ENCODE measurements around the gene AFM. TPM values are rescaled to one million over a fixed set of nuclear protein-coding genes. Genes with fewer than 3 reads are reported as not detected.

Gene AFM
- total RNA-seq, 1 experiment from 2014 or later, result not detected

DNA sequence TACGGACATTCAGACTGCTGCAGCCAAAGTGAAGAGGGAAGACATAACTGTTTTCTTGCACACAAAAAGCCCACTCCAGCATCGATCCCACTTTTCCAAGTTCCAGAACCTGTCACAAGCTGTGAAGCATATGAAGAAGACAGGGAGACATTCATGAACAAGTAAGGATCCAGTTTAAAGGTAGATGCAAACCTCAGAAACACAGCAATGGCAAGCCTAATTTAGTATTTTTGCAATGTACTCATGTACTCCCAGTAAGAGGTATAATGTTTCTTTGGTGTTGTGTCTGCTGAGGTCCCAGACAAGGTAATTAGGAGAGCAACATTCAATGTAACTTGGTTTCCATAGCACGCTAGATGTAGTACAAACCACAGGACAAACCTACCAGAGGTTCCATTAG is 40.9 kb upstream of the AFM start (continued):
- no peak for TF ChIP-seq EGR1 (IDR thresholded peaks at IDR 0.05; ENCODE audit: low read depth)

DNA sequence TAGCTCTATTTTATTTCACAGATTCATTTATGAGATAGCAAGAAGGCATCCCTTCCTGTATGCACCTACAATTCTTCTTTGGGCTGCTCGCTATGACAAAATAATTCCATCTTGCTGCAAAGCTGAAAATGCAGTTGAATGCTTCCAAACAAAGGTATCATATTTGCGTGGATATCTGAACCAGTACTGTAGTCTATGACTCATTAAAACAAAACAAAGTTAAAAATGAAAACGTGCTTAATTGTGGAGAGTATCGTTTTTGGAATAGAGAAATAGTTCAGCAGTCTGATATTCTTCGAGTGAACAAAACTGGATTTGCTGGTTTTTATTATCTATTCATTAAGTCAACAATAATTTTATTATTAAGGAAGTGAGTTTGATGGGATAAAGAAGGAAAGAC is 39.3 kb upstream of the AFM start:
- H3K79me2 ChIP-seq (ENCODE audit: insufficient read depth, low read length), result no peaks in the 10 kb centered on the region
- no peaks in the 10 kb centered on the region for H3K9me3 ChIP-seq (ENCODE audit: control insufficient read depth in 1 of 2, insufficient read depth in 1 of 2, low read depth in 1 of 2, low read length in 2 of 2)
- intact Hi-C loops (cut with micrococcal nuclease), result loop anchor here (10.0 kb wide), 1 partner anchor 127 kb away; no protein-coding TSS in a partner anchor
- ATAC-seq (no peak), DNase-seq (ENCODE audit: low read depth, low spot score) (no peak)
- ChIA-PET CTCF (interaction anchor here (4.8 kb wide), 1 partner anchor 101 kb away, joined by 62 read pairs; no protein-coding TSS in a partner anchor), POLR2A (no interaction called here), RAD21 (ENCODE audit: low non-redundant PET in 1 of 2, low total read pairs in 2 of 2, uncharacterized antibody in 2 of 2, unreplicated experiment in 2 of 2) (no interaction called here)
- no peak for TF ChIP-seq EZH2 (IDR thresholded peaks at IDR 0.05)
- TF ChIP-seq, protein P1, sequence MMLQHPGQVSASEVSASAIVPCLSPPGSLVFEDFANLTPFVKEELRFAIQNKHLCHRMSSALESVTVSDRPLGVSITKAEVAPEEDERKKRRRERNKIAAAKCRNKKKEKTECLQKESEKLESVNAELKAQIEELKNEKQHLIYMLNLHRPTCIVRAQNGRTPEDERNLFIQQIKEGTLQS (IDR thresholded peaks at IDR 0.05), result no peak
- no peak for TF ChIP-seq YY1 (IDR thresholded peaks at IDR 0.05; ENCODE audit: extremely low read depth, insufficient replicate concordance, low read depth, low read length)
- no peak overlapping the region for H2AFZ ChIP-seq (ENCODE audit: low read depth, low read length, poor library complexity, severe bottlenecking)
- no peak overlapping the region for H3K4me3 ChIP-seq (replicated peaks in 1 of 2; ENCODE audit: low read depth in 1 of 2, low read length in 2 of 2)
- no peaks in the 10 kb centered on the region for H3K9me2 ChIP-seq (ENCODE audit: insufficient read depth)
- H4K20me1 ChIP-seq (ENCODE audit: insufficient read depth), result no peaks in the 10 kb centered on the region
- no peak overlapping the region for H3K4me2 ChIP-seq (ENCODE audit: low read length)
- no peaks in the 10 kb centered on the region for H3K36me3 ChIP-seq (ENCODE audit: control insufficient read depth in 1 of 2, insufficient read depth in 2 of 2, low read length in 2 of 2)
- BruUV-seq (replicated peaks), result no TSS peak
- no peak overlapping the region for H3K27ac ChIP-seq (ENCODE audit: low read depth, low read length)
- no peaks in the 10 kb centered on the region for H3K27me3 ChIP-seq (ENCODE audit: insufficient read depth, low read length)
- H3K4me1 ChIP-seq (ENCODE audit: control insufficient read depth in 1 of 2, insufficient read depth in 2 of 2, low read length in 2 of 2), result no peaks in the 10 kb centered on the region
- no peak overlapping the region for H3K9ac ChIP-seq (ENCODE audit: low read length)

DNA sequence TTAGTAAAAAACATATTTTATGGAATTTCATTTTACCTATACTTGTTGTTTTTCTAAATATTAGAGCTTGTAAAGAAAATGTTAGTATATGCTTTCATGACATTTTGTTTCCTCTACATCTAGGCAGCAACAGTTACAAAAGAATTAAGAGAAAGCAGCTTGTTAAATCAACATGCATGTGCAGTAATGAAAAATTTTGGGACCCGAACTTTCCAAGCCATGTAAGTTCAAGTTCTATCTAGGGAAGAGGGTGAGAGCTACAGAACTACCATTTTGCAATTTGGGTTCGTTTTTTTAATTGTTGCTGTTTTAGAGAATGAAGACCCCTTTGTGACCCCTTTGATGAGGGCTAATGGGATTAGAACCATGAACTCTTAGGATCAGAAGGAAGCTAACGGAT is 38.3 kb upstream of the AFM start:
- H3K4me2 ChIP-seq (ENCODE audit: low read length), result no peak overlapping the region

More for the DNA sequence above, 38.3 kb upstream of the AFM start:
- DNase-seq (ENCODE audit: low read depth, low spot score) (no peak), ATAC-seq (no peak)
- Histone ChIP-seq H4K20me1 (ENCODE audit: insufficient read depth) (no peaks in the 10 kb centered on the region), H3K4me1 (ENCODE audit: control insufficient read depth in 1 of 2, insufficient read depth in 2 of 2, low read length in 2 of 2) (no peaks in the 10 kb centered on the region), H3K4me3 (replicated peaks in 1 of 2; ENCODE audit: low read depth in 1 of 2, low read length in 2 of 2) (no peak overlapping the region), H3K36me3 (ENCODE audit: control insufficient read depth in 1 of 2, insufficient read depth in 2 of 2, low read length in 2 of 2) (no peaks in the 10 kb centered on the region), H3K27me3 (ENCODE audit: insufficient read depth, low read length) (no peaks in the 10 kb centered on the region), H3K9ac (ENCODE audit: low read length) (no peak overlapping the region), H3K9me3 (ENCODE audit: control insufficient read depth in 1 of 2, insufficient read depth in 1 of 2, low read depth in 1 of 2, low read length in 2 of 2) (no peaks in the 10 kb centered on the region), H3K27ac (ENCODE audit: low read depth, low read length) (no peak overlapping the region), H2AFZ (ENCODE audit: low read depth, low read length, poor library complexity, severe bottlenecking) (no peak overlapping the region), H3K9me2 (ENCODE audit: insufficient read depth) (no peaks in the 10 kb centered on the region), H3K79me2 (ENCODE audit: insufficient read depth, low read length) (no peaks in the 10 kb centered on the region)
- TF ChIP-seq EZH2 (IDR thresholded peaks at IDR 0.05), result no peak
- TF ChIP-seq, protein P2, sequence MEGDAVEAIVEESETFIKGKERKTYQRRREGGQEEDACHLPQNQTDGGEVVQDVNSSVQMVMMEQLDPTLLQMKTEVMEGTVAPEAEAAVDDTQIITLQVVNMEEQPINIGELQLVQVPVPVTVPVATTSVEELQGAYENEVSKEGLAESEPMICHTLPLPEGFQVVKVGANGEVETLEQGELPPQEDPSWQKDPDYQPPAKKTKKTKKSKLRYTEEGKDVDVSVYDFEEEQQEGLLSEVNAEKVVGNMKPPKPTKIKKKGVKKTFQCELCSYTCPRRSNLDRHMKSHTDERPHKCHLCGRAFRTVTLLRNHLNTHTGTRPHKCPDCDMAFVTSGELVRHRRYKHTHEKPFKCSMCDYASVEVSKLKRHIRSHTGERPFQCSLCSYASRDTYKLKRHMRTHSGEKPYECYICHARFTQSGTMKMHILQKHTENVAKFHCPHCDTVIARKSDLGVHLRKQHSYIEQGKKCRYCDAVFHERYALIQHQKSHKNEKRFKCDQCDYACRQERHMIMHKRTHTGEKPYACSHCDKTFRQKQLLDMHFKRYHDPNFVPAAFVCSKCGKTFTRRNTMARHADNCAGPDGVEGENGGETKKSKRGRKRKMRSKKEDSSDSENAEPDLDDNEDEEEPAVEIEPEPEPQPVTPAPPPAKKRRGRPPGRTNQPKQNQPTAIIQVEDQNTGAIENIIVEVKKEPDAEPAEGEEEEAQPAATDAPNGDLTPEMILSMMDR (IDR thresholded peaks at IDR 0.05 in 2 of 3, conservative IDR thresholded peaks at IDR 0.05 in 1 of 3; ENCODE audit: borderline replicate concordance in 1 of 3, insufficient read depth in 1 of 3, low read depth in 2 of 3, low read length in 2 of 3), result no peak
- intact Hi-C loops (cut with micrococcal nuclease), result loop anchor here (10.0 kb wide), 1 partner anchor 128 kb away; no protein-coding TSS in a partner anchor
- ChIA-PET POLR2A (no interaction called here), RAD21 (ENCODE audit: low non-redundant PET in 1 of 2, low total read pairs in 2 of 2, uncharacterized antibody in 2 of 2, unreplicated experiment in 2 of 2) (no interaction called here), CTCF (interaction anchor here (4.8 kb wide), 1 partner anchor 102 kb away, joined by 62 read pairs; no protein-coding TSS in a partner anchor)
- no TSS peak for BruUV-seq (replicated peaks)

Data from HCT116 (cell line).